ENCODE measurements around the gene SLC6A11. TPM values are rescaled to one million over a fixed set of nuclear protein-coding genes. Genes with fewer than 3 reads are reported as not detected.

Gene SLC6A11
- total RNA-seq, 1 experiment from 2014 or later = not detected

GRCh38 chr3:10835406-10835805 lies 19.4 kb downstream of the SLC6A11 start:
- no peak overlapping the region for H3K4me3 ChIP-seq (ENCODE audit: low read depth, low read length, poor library complexity, severe bottlenecking)
- DNase-seq (ENCODE audit: low spot score) = no peak
- intact Hi-C loops (cut with micrococcal nuclease; ENCODE audit: unreplicated experiment) = no loop called here
- no peaks in the 10 kb centered on the region for H3K4me1 ChIP-seq (ENCODE audit: insufficient read depth, low read length, poor library complexity, severe bottlenecking)
- POLR2A ChIA-PET (ENCODE audit: low non-redundant PET) = no interaction called here
- BruUV-seq (replicated peaks) = no TSS peak
- CTCF ChIA-PET = no interaction called here
- H3K36me3 ChIP-seq (ENCODE audit: insufficient read depth, low read length, poor library complexity, severe bottlenecking) = no peaks in the 10 kb centered on the region
- peaks cover 25% of the 10 kb centered on the region for H3K27me3 ChIP-seq (replicated peaks; ENCODE audit: insufficient read depth, low read depth, low read length, poor library complexity)
- no peaks in the 10 kb centered on the region for H3K9me3 ChIP-seq (ENCODE audit: low read depth, low read length, poor library complexity, severe bottlenecking)
- H3K27ac ChIP-seq (ENCODE audit: low read depth, low read length, poor library complexity, severe bottlenecking) = no peak overlapping the region
- TF ChIP-seq CTCF (conservative IDR thresholded peaks at IDR 0.05; ENCODE audit: low read depth, low read length) (no peak), EZH2 (IDR thresholded peaks at IDR 0.05; ENCODE audit: borderline replicate concordance, low read depth, low read length, poor library complexity, severe bottlenecking) (no peak)

DNA sequence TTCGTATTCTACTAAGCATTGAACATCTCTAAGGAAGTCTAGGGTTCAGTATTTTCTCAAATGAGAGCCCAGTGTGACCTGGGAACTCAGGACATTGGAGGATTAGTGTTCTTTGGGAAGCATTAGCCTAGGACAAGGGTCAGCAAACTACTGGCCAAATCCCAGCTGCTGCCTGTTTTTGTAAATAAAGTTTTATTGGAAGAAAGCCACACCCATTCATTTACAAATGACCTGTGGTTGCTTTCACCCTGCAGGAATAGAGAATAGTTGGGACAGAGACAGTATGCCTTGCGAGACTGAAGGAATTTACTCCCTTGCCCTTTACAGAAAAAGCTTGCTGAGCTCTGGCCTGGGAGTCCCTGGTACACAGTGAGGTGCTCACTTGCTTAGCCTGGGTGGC lies 20.6 kb downstream of the SLC6A11 start:
- no peaks in the 10 kb centered on the region for H3K9me3 ChIP-seq (ENCODE audit: low read depth, low read length, poor library complexity, severe bottlenecking)
- BruUV-seq (replicated peaks) = no TSS peak

DNA sequence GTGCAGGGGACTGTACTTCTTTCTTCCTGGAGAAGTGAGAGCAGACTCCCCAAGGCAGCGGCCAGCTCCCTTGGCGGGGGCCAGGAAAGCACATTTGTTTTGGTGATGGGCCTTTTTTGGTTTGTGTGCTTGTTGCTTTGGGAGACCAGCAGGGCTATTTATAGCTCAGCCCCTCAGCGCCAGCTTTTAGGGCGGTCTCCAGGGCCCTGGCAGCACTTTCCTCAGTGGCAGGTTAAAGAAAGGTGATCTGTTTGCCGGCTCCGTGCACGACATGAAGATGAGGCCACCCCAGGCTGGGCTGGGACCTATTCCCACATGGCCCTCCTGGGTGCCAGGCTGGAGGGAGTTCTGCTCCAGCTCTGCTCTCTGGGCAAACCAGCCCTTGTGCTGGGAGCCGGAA lies 21.8 kb downstream of the SLC6A11 start:
- intact Hi-C loops (cut with micrococcal nuclease; ENCODE audit: unreplicated experiment) = no loop called here
- H3K36me3 ChIP-seq (ENCODE audit: insufficient read depth, low read length, poor library complexity, severe bottlenecking) = no peaks in the 10 kb centered on the region
- no peak for TF ChIP-seq EZH2 (IDR thresholded peaks at IDR 0.05; ENCODE audit: borderline replicate concordance, low read depth, low read length, poor library complexity, severe bottlenecking)
- TF ChIP-seq CTCF (conservative IDR thresholded peaks at IDR 0.05; ENCODE audit: low read depth, low read length) = no peak
- DNase-seq (ENCODE audit: low spot score) = no peak
- H3K9me3 ChIP-seq (ENCODE audit: low read depth, low read length, poor library complexity, severe bottlenecking) = no peaks in the 10 kb centered on the region
- ChIA-PET CTCF (no interaction called here), POLR2A (ENCODE audit: low non-redundant PET) (no interaction called here)
- peaks cover 25% of the 10 kb centered on the region for H3K27me3 ChIP-seq (replicated peaks; ENCODE audit: insufficient read depth, low read depth, low read length, poor library complexity)
- H3K27ac ChIP-seq (ENCODE audit: low read depth, low read length, poor library complexity, severe bottlenecking) = no peak overlapping the region
- no peaks in the 10 kb centered on the region for H3K4me1 ChIP-seq (ENCODE audit: insufficient read depth, low read length, poor library complexity, severe bottlenecking)
- no peak overlapping the region for H3K4me3 ChIP-seq (ENCODE audit: low read depth, low read length, poor library complexity, severe bottlenecking)
- no TSS peak for BruUV-seq (replicated peaks)

More for the DNA sequence above, 20.6 kb downstream of the SLC6A11 start:
- no peak overlapping the region for H3K27ac ChIP-seq (ENCODE audit: low read depth, low read length, poor library complexity, severe bottlenecking)
- no peaks in the 10 kb centered on the region for H3K36me3 ChIP-seq (ENCODE audit: insufficient read depth, low read length, poor library complexity, severe bottlenecking)
- peaks cover 25% of the 10 kb centered on the region for H3K27me3 ChIP-seq (replicated peaks; ENCODE audit: insufficient read depth, low read depth, low read length, poor library complexity)
- no peak overlapping the region for H3K4me3 ChIP-seq (ENCODE audit: low read depth, low read length, poor library complexity, severe bottlenecking)
- intact Hi-C loops (cut with micrococcal nuclease; ENCODE audit: unreplicated experiment) = no loop called here
- H3K4me1 ChIP-seq (ENCODE audit: insufficient read depth, low read length, poor library complexity, severe bottlenecking) = no peaks in the 10 kb centered on the region
- ChIA-PET CTCF (no interaction called here), POLR2A (ENCODE audit: low non-redundant PET) (no interaction called here)
- TF ChIP-seq EZH2 (IDR thresholded peaks at IDR 0.05; ENCODE audit: borderline replicate concordance, low read depth, low read length, poor library complexity, severe bottlenecking) (no peak), CTCF (conservative IDR thresholded peaks at IDR 0.05; ENCODE audit: low read depth, low read length) (no peak)
- DNase-seq (ENCODE audit: low spot score) = no peak
